ENCODE data around the gene MIEF1.
"Not testable (repeated sequence)": the region's sequence is repeated elsewhere in the genome, so short reads cannot be mapped to it uniquely, and the experiment has no call there.

Gene MIEF1

DNA sequence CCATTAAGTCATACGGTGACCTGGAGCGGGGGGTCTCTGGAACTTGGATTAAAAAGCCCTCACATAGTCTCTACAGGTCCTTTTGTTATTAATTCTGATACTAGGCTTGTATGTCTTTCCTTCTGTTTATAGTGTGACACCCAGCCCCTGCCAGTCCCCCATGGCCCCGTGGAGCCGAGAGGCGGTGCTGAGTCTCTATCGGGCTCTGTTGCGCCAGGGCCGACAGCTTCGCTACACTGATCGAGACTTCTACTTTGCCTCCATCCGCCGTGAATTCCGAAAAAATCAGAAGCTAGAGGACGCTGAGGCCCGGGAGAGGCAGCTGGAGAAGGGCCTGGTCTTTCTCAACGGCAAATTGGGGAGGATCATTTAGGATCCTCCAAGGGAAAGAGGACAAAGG lies 2.0 kb downstream of the MIEF1 start:
- in situ Hi-C loops (cut with MboI; ENCODE audit: low pct_unique_long_range_greater_than_20kb, low sequenced_read_pairs), result loop anchor here (25.0 kb wide), 1 partner anchor 342 kb away; the partner anchor contains the start of gene CBX7
- DNase-seq, result no peak

DNA sequence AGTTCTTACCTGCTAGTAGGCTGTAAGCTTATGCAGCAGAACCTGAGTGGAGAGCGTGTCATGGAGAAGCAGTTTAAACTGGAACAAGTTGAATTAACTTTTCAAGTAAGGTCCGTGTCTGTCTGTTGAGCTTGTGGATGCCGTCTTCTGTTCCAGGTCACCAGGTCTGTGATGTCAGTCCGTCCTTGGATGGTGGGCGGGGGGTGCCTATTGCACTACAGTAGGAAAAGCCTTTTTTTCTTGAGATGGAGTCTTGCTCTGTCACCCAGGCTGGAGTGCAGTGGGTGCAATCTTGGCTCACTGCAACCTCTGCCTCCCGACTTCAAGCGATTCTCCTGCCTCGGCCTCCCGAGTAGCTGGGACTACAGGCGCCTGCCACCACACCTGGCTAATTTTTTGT lies 4.9 kb downstream of the MIEF1 start:
- in situ Hi-C loops (cut with MboI; ENCODE audit: low pct_unique_long_range_greater_than_20kb, low sequenced_read_pairs), result loop anchor here (25.0 kb wide), 1 partner anchor 345 kb away; the partner anchor contains the start of gene CBX7
- not testable (repeated sequence) for DNase-seq

DNA sequence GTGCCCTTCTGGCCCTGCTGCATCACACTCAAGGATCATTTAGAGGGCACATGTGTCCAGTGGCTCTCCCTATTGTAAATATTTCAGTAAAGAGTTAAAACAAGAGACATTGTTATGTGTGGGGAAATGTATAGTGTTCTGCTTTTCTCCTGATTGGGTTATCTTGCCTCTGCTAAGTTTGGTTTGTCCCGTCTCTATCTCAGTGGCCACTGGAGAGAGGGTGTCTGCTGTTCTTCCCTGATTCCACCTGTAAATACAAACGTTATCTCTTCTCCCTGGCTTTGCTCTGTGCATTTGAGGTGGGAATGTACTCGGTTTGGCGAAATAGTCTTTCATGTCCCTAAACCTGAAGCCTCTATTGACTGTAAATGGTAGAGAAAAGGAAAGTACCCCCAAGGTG lies 6.3 kb downstream of the MIEF1 start:
- in situ Hi-C loops (cut with MboI; ENCODE audit: low pct_unique_long_range_greater_than_20kb, low sequenced_read_pairs), result loop anchor here (25.0 kb wide), 1 partner anchor 346 kb away; the partner anchor contains the start of gene CBX7
- no peak for DNase-seq

DNA sequence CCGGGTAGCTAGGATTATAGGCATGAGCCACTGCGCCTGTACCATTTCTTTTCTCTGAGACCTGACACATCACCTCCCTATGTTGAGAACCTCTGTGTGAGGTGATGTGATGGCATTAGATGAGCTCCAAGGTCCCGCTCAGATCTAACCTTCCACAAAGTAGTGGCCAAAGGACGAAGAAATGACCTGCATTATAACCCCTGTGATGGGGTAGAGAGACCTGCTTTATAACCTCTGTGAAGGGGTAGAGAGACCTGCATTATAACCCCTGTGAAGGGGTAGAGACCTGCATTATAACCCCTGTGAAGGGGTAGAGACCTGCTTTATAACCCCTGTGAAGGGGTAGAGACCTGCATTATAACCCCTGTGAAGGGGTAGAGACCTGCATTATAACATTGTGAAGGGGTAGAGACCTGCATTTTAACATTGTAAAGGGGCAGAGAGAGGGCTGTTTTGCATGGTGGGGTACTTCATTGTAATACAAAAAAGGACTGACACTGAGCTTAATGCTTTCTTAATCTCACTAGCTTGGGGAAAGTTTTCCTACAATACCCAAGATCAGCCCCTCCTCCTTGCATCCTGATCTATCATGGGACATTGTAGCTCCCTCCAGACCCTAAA lies 8.5 kb downstream of the MIEF1 start:
- in situ Hi-C loops (cut with MboI; ENCODE audit: low pct_unique_long_range_greater_than_20kb, low sequenced_read_pairs), result loop anchor here (25.0 kb wide), 1 partner anchor 348 kb away; the partner anchor contains the start of gene CBX7
- no peak for DNase-seq

DNA sequence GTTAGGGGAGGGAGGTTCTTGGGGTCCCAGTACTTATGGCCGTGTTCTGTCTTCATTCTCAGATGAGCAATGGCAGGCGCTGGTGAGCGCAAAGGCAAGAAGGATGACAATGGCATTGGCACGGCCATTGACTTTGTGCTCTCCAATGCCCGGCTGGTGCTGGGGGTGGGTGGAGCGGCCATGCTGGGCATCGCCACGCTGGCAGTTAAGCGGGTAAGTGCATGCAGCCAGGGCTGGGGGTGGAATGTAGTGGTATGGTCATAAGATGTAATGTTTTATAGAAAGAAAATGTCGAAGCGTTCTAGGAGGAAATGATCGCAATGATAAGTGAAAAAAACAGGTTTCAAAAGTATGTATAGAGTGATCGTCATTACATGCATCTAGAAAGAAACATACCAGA lies 9.1 kb downstream of the MIEF1 start:
- in situ Hi-C loops (cut with MboI; ENCODE audit: low pct_unique_long_range_greater_than_20kb, low sequenced_read_pairs), result loop anchor here (25.0 kb wide), 1 partner anchor 349 kb away; the partner anchor contains the start of gene CBX7
- DNase-seq, result no peak

DNA sequence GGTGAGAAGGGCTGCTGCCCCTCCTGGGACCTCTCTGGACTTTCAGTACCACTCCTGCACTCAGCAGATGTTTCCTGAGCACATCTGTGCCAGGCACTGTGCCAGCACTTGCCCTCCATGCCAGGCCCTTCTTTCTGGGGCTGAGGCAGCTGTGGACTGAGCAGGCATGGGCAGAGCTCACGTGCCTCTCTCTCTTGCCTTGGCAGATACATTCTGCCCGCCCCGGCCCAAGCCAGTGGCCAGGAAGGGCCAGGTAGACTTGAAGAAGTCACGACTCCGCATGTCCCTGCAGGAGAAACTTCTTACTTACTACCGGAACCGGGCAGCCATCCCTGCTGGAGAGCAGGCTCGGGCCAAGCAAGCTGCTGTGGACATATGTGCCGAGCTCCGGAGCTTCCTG lies 9.9 kb downstream of the MIEF1 start:
- in situ Hi-C loops (cut with MboI; ENCODE audit: low pct_unique_long_range_greater_than_20kb, low sequenced_read_pairs), result loop anchor here (25.0 kb wide), 1 partner anchor 350 kb away; the partner anchor contains the start of gene CBX7
- no peak for DNase-seq

DNA sequence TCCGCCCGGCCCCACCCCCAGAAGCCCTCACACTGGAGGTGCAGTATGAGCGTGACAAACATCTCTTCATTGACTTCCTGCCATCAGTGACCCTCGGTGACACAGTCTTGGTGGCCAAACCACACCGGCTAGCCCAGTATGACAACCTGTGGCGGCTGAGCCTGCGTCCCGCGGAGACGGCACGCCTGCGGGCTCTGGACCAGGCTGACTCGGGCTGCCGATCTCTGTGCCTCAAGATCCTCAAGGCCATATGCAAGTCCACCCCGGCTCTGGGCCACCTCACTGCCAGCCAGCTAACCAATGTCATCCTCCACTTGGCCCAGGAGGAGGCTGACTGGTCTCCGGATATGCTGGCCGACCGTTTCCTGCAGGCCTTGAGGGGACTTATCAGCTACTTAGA lies 11.7 kb downstream of the MIEF1 start:
- in situ Hi-C loops (cut with MboI; ENCODE audit: low pct_unique_long_range_greater_than_20kb, low sequenced_read_pairs), result loop anchor here (25.0 kb wide), 1 partner anchor 351 kb away; the partner anchor contains the start of gene CBX7
- no peak for DNase-seq

DNA sequence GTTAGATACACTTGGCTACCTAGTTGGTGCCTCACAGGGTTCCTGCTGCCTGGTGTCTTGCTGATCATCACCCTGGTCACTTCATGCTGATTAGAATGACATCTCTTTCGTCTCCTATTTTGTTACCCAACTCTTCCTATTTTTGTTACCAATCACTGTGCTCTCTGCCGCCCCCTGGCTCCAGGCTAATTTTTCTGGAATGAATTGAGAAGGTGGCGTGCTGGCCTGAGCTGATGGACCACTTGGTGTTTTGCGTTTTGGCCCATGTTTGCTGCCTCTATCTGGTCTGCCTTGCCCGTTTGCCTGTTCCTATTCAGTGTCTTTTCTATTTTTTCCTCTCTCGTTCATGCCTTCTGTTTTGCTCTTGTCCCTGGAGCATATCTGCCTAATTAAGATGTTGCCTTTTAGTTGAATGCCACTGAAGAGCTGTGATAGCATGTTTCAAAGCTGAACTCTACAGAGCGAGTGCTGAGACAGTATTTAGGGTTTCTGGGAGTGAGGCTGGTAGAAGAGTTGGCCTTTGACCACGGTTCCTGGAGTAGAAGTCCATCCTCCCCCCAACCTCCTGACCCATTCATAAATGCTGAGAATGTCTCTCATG lies 12.4 kb downstream of the MIEF1 start:
- in situ Hi-C loops (cut with MboI; ENCODE audit: low pct_unique_long_range_greater_than_20kb, low sequenced_read_pairs), result loop anchor here (25.0 kb wide), 1 partner anchor 352 kb away; the partner anchor contains the start of gene CBX7
- no peak for DNase-seq

DNA sequence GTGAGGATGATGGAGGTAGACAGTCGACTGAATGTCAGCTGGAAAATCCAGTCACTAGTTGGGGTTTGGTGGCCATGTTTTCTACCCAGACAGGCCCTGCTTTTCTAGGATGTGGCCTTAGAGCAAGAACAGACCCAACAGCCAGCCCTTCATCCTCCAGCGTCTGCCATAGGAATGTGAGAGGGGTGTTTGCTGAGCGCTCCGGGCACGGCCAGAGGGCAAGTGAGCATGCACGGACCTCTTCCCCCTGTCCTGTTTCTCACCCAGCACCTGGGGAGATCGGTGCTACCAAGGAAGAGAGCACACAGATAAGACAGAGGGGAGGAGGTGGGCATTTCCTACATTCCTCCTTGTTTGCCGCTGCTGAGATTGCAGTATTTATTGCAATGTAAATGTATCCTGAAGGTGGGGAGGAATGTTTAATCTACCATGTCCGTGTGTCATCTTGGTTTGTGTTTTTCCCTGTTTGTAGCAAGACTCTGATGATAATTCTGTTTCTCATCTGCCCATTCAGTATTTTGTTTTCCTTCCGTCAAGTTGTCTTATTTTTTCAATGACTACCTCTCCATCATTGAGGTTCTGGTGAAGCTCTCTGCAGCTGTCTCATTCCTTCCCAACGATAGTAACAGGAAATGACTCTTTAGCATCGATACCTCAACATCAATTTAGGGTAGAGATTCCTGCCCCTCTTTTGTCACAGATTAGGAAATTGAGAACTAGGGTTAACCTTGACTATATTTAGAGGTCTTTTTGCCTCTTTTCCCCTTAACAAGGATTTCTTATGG lies 13.4 kb downstream of the MIEF1 start:
- in situ Hi-C loops (cut with MboI; ENCODE audit: low pct_unique_long_range_greater_than_20kb, low sequenced_read_pairs), result loop anchor here (25.0 kb wide), 1 partner anchor 353 kb away; the partner anchor contains the start of gene CBX7

DNA sequence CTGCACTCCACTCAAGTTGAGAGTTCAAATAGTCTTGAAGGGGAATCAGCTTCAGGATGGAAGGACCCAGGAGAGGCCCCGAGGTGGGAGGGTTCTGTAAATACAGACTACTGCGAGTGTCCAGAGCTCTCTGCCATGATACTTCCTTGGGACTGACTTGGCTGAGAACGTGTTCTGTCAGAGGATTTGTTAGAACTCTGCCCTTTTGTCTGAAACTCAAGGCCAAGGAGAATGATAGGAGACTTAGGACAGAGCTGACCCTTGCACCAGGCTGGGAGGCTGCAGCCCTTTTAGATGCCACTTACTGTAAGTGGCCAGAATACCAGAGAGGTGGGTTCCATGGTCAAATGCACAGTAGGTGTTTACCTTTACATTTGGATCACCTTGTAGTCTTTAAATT lies 15.4 kb downstream of the MIEF1 start:
- in situ Hi-C loops (cut with MboI; ENCODE audit: low pct_unique_long_range_greater_than_20kb, low sequenced_read_pairs), result loop anchor here (25.0 kb wide), 1 partner anchor 355 kb away; the partner anchor contains the start of gene CBX7
- no peak for DNase-seq

More for the DNA sequence above, 13.4 kb downstream of the MIEF1 start:
- DNase-seq, result no peak

DNA sequence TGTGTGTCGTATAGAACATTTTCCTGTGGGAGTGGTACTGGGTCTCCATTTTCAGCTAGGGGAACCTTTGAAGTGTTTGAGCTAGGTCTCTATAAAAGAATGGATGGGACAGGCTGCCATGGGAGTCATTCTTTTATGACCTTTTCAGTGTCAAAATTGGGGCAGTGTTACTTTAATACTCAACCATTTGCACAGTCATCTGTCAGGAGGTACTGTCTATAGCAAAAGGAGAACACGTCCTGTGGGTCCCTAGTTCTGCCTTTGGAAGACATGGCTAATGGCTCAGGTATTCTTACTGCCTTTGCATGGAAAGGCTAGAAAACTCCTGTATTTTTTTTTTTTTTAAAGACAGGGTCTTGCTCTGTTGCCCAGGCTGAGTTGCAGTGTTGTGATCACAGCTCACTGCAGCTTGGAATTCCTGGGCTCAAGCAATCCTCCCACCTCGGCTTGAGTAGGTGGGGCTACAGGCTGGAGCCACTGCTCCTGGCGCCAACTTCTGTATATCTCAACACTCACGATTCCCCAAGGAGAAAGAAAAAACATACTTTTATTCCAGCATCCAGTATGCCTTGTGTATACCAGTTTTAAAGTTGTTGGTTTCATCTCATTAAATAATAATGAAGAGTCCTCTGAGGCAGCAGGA lies 16.2 kb downstream of the MIEF1 start:
- DNase-seq, result no peak
- in situ Hi-C loops (cut with MboI; ENCODE audit: low pct_unique_long_range_greater_than_20kb, low sequenced_read_pairs), result loop anchor here (25.0 kb wide), 1 partner anchor 356 kb away; the partner anchor contains the start of gene CBX7

DNA sequence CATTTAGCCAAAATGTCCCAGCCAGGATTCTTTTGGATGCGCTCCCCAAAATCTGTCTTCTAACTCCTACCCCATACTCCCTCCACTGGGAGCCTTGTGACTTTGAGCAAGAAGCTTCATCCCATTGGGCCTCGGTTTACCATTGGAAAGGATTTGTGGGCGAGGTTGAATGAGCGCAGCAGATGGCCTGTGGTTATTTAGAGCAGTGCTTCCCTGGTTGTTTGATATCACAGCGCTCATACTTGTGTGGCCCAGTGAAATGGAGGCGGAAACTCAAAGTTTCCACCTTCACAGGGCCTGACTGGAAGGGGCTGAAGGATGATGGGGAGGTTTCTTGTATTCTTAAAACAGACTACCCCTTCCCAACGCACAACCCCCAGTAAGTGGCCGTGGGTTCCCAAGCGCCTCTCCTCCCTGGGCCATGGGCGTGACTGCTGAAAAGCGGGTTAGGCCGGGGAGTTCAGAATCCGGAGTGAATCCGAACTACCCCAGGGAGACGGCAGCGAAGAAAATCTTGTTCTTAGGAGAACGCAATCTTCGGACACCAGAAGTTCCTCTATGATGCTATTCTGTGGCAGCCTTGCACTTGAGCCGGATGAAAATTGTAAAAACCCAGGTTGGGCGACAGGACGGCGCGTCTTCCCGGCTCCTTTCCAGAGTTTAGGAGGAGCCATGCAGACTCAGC lies 17.0 kb downstream of the MIEF1 start:
- in situ Hi-C loops (cut with MboI; ENCODE audit: low pct_unique_long_range_greater_than_20kb, low sequenced_read_pairs), result loop anchor here (25.0 kb wide), 1 partner anchor 357 kb away; the partner anchor contains the start of gene CBX7
- DNase-seq, result no peak

DNA sequence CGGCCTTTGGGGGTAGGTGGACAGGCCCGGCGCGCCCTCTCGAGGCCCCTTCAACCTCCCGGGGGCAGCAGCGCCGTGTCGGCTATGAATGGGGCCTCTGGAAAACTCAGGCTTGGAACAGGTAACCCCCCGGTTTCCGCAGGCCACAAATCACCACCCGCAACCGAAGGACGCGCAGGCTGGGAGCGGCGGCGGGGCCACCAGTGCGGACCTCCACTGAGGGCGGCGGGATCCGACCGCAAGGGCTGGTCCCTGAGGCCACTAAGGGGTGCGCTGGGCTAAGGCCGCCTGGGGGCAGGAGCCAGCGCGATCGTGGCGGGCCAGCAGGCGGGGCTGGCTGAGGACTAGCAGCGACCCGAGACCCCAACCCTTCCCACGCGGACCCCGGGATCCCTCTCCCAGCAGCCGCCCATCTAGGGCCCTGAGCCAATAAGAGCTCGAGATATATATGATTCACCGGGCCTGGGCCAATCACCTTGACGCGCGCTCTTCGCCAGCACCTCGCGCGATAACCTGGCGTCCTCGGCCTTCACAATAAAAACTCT lies 17.7 kb downstream of the MIEF1 start:
- peak; percentile 98 for DNase-seq
- in situ Hi-C loops (cut with MboI; ENCODE audit: low pct_unique_long_range_greater_than_20kb, low sequenced_read_pairs), result loop anchor here (25.0 kb wide), 1 partner anchor 357 kb away; the partner anchor contains the start of gene CBX7

DNA sequence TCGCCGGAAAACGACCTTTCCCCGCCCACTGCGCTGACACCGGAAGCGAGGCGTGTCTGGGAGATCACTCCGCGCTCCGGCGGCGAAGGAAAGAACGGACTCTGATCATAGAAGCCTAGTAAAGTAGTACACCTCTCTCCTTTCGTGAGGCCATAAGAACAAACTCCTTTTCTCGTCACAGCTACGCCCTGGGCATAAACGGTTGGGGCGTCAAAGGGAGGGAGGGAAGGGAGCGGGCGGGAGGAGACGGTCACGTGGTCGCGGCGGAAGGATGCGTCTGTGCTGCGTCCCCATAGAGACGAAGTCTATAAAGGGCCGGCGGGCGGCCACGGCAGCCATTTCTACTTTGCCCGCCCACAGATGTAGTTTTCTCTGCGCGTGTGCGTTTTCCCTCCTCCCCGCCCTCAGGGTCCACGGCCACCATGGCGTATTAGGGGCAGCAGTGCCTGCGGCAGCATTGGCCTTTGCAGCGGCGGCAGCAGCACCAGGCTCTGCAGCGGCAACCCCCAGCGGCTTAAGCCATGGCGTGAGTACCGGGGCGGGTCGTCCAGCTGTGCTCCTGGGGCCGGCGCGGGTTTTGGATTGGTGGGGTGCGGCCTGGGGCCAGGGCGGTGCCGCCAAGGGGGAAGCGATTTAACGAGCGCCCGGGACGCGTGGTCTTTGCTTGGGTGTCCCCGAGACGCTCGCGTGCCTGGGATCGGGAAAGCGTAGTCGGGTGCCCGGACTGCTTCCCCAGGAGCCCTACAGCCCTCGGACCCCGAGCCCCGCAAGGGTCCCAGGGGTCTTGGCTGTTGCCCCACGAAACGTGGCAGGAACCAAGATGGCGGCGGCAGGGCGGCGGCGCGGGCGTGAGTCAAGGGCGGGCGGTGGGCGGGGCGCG lies 18.4 kb downstream of the MIEF1 start, which contains the start of gene ATF4:
Gene ATF4 (plus strand): TSS at position 337 of the 880 bp plus-strand sequence. CDS start 884 bp downstream, outside the sequence.
- in situ Hi-C loops (cut with MboI; ENCODE audit: low pct_unique_long_range_greater_than_20kb, low sequenced_read_pairs), result loop anchor here (25.0 kb wide), 1 partner anchor 358 kb away; the partner anchor contains the start of gene CBX7
- DNase-seq, result no peak

DNA sequence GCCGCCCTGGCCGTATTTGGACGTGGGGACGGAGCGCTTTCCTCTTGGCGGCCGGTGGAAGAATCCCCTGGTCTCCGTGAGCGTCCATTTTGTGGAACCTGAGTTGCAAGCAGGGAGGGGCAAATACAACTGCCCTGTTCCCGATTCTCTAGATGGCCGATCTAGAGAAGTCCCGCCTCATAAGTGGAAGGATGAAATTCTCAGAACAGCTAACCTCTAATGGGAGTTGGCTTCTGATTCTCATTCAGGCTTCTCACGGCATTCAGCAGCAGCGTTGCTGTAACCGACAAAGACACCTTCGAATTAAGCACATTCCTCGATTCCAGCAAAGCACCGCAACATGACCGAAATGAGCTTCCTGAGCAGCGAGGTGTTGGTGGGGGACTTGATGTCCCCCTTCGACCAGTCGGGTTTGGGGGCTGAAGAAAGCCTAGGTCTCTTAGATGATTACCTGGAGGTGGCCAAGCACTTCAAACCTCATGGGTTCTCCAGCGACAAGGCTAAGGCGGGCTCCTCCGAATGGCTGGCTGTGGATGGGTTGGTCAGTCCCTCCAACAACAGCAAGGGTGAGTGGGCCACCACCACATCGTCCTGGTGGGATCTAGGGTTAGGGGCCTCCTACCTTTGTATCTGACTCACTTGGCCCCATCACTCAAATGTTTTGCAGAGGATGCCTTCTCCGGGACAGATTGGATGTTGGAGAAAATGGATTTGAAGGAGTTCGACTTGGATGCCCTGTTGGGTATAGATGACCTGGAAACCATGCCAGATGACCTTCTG lies 19.2 kb downstream of the MIEF1 start:
- in situ Hi-C loops (cut with MboI; ENCODE audit: low pct_unique_long_range_greater_than_20kb, low sequenced_read_pairs), result loop anchor here (25.0 kb wide), 1 partner anchor 359 kb away; the partner anchor contains the start of gene CBX7

DNA sequence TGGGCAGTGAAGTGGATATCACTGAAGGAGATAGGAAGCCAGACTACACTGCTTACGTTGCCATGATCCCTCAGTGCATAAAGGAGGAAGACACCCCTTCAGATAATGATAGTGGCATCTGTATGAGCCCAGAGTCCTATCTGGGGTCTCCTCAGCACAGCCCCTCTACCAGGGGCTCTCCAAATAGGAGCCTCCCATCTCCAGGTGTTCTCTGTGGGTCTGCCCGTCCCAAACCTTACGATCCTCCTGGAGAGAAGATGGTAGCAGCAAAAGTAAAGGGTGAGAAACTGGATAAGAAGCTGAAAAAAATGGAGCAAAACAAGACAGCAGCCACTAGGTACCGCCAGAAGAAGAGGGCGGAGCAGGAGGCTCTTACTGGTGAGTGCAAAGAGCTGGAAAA lies 20.0 kb downstream of the MIEF1 start:
- DNase-seq, result not testable (repeated sequence)
- in situ Hi-C loops (cut with MboI; ENCODE audit: low pct_unique_long_range_greater_than_20kb, low sequenced_read_pairs), result loop anchor here (25.0 kb wide), 1 partner anchor 360 kb away; the partner anchor contains the start of gene CBX7

More for the DNA sequence above, 19.2 kb downstream of the MIEF1 start:
- peak; percentile 58 for DNase-seq
